Activated CD4-positive, alpha-beta T cell treated with anti-CD3 and anti-CD28 coated beads for 24 hours (primary cell): Measurements from ENCODE around the gene CSNK2A2.
A peak's percentile ranks its signal among the peaks of the same experiment; 100 is the strongest.

ENCODE experiments used
- DNase-seq, 2 donors: peaks; one replicate each; pipeline ENCODE4 v3.0.0-alpha.2; 2020; ENCODE audit warnings: low read depth in 2 of 2

CSNK2A2 gene

GRCh38 chr16:58138852-58139251, 59.1 kb downstream of the CSNK2A2 start:
- no peak for DNase-seq

- DNase-seq, result no peak
Observed at GRCh38 chr16:58137581-58137980, 60.3 kb downstream of the CSNK2A2 start.

- peak; percentile 94 to 97 for DNase-seq
Observed at GRCh38 chr16:58129097-58129936, 68.6 kb downstream of the CSNK2A2 start, which contains the start of gene CFAP20. TSS of gene CFAP20 (minus strand) at chr16:58129381. CDS start at chr16:58129115, 266 bp downstream.

GRCh38 chr16:58128711-58129096, 69.2 kb downstream of the CSNK2A2 start:
- no peak for DNase-seq

GRCh38 chr16:58128181-58128631, 69.7 kb downstream of the CSNK2A2 start:
- DNase-seq, result no peak

- no peak for DNase-seq
Observed at GRCh38 chr16:58127634-58128033, 70.3 kb downstream of the CSNK2A2 start.

- DNase-seq, result no peak
Observed at GRCh38 chr16:58127033-58127556, 70.8 kb downstream of the CSNK2A2 start.

- no peak for DNase-seq
Observed at GRCh38 chr16:58126451-58126961, 71.4 kb downstream of the CSNK2A2 start.

GRCh38 chr16:58125781-58126335, 72.0 kb downstream of the CSNK2A2 start:
- DNase-seq, result no peak

- DNase-seq, result no peak
Observed at GRCh38 chr16:58125041-58125440, 72.9 kb downstream of the CSNK2A2 start.

- DNase-seq, result no peak
Observed at GRCh38 chr16:58124601-58124915, 73.3 kb downstream of the CSNK2A2 start.

GRCh38 chr16:58123896-58124600, 73.9 kb downstream of the CSNK2A2 start:
- no peak for DNase-seq

- DNase-seq, result no peak
Observed at GRCh38 chr16:58121132-58121531, 76.8 kb downstream of the CSNK2A2 start.

GRCh38 chr16:58120234-58120633, 77.7 kb downstream of the CSNK2A2 start:
- DNase-seq, result no peak

GRCh38 chr16:58119509-58119845, 78.4 kb downstream of the CSNK2A2 start:
- no peak for DNase-seq

- no peak for DNase-seq
Observed at GRCh38 chr16:58118801-58119508, 79.0 kb downstream of the CSNK2A2 start.

GRCh38 chr16:58116529-58116928, 81.4 kb downstream of the CSNK2A2 start:
- no peak for DNase-seq

- DNase-seq, result no peak
Observed at GRCh38 chr16:58116081-58116480, 81.8 kb downstream of the CSNK2A2 start.

- DNase-seq, result no peak
Observed at GRCh38 chr16:58114827-58115825, 82.8 kb downstream of the CSNK2A2 start.

GRCh38 chr16:58111302-58111627, 86.6 kb downstream of the CSNK2A2 start:
- no peak for DNase-seq
